Activated naive CD4-positive, alpha-beta T cell treated with anti-CD3 and anti-CD28 coated beads for 36 hours (primary cell): ENCODE measurements around the gene DCD. TPM values are rescaled to one million over a fixed set of nuclear protein-coding genes. Genes with fewer than 3 reads are reported as not detected.
A peak's percentile ranks its signal among the peaks of the same experiment; 100 is the strongest.

Source experiments
- CTCF ChIA-PET: fragments of 350-600 bp; sonication (Branson Sonifier 250); formaldehyde crosslinking; loops from one replicate; lab custom pipeline; 2021; ENCODE audit warnings: antibody characterized with exemption; lab: Charles Lee
- DNase-seq: peaks from one replicate; pipeline ENCODE4 v3.0.0-alpha.2; 2020
- H3K27ac Mint-ChIP-seq: one replicate; pipeline ENCODE4 v1.8.0; 2021; ENCODE audit warnings: mild to moderate bottlenecking, mixed read lengths
- H3K27me3 Mint-ChIP-seq: one replicate; pipeline ENCODE4 v1.8.0; 2021; ENCODE audit warnings: low read depth, mixed read lengths
- H3K36me3 Mint-ChIP-seq: one replicate; pipeline ENCODE4 v1.8.0; 2021; ENCODE audit warnings: low read depth, mixed read lengths
- H3K4me1 Mint-ChIP-seq: one replicate; pipeline ENCODE4 v1.8.0; 2021; ENCODE audit warnings: low read depth, mixed read lengths
- H3K4me3 Mint-ChIP-seq: one replicate; pipeline ENCODE4 v1.8.0; 2021; ENCODE audit warnings: mild to moderate bottlenecking, moderate library complexity, mixed read lengths
- H3K9me3 Mint-ChIP-seq: one replicate; pipeline ENCODE4 v1.8.0; 2021; ENCODE audit warnings: mixed read lengths
- intact Hi-C: fragments of 100-400 bp; cut with micrococcal nuclease; formaldehyde crosslinking; loops from one replicate; pipeline ENCODE4 v1.15.1; 2023
- total RNA-seq, 2 experiments: library from RNA; stranded (reverse); gene quantifications; one replicate each; pipeline ENCODE4 v1.2.3, GENCODE V29; 2021

The DCD gene, protein sequence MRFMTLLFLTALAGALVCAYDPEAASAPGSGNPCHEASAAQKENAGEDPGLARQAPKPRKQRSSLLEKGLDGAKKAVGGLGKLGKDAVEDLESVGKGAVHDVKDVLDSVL
- not detected for total RNA-seq

GRCh38 chr12:54648265-54648664, at the start of gene DCD:
Gene DCD (minus strand): TSS chr12:54648365. CDS start chr12:54648303, 62 bp downstream.
- Mint-ChIP-seq H3K9me3 (no peaks in the 10 kb centered on the region), H3K27me3 (peaks cover 13% of the 10 kb centered on the region), H3K27ac (no peak within 1 kb of the TSS), H3K4me1 (peaks cover 6% of the 10 kb centered on the region), H3K36me3 (no peaks in the 10 kb centered on the region), H3K4me3 (no peak within 1 kb of the TSS)
- CTCF ChIA-PET = no interaction called here
- intact Hi-C loops = no loop called here
- DNase-seq = no peak

DNA sequence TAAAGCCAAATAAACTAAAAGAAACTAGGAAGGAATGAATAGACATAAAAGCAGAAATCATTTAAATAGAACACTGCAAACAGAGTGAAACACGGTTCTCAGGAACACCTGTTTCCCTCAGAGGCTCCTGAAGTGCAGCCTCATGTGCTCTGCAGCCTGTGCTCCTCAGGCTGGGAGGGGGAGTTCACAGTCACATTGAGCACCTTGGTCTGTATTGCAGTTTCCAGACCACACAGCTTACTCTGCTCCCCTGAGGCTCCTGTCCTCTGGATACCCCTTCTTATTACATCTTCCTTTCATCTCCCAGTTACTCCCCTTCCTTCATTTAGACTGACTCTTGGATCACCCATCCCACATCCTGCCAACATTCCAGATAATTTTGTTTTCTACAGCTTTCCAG, 49.7 kb upstream of the DCD start:
- Mint-ChIP-seq H3K4me1 (no peaks in the 10 kb centered on the region), H3K27ac (no peak overlapping the region), H3K36me3 (no peaks in the 10 kb centered on the region), H3K4me3 (no peak overlapping the region), H3K27me3 (peaks cover 17% of the 10 kb centered on the region), H3K9me3 (no peaks in the 10 kb centered on the region)
- no peak for DNase-seq
- CTCF ChIA-PET = interaction anchor here (0.9 kb wide), 1 partner anchor 118 kb away, joined by 3 read pairs; no protein-coding TSS in a partner anchor
- intact Hi-C loops = no loop called here

DNA sequence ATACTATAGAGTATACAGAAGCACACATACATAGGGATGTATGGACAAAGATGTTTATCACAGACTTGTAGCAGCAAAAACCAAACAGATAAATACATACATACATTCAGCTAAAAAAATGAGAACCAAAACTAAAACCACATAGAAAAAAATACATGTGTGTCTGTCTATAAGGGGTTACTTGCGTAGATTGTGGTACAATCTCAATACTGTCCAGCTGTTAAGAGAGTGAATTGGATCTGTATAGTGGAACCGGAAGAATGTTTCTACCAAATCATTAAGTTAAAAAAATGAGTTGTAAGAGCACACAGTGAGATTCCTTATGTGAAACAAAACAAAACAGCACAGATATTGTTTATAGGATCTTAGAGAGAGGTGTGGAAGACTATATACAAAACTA, 44.2 kb upstream of the DCD start:
- no peak overlapping the region for H3K4me3 Mint-ChIP-seq
- H3K4me1 Mint-ChIP-seq = no peaks in the 10 kb centered on the region

GRCh38 chr12:54689984-54690383, 41.8 kb upstream of the DCD start:
- Mint-ChIP-seq H3K27ac (no peak overlapping the region), H3K9me3 (peaks cover 3% of the 10 kb centered on the region), H3K4me3 (no peak overlapping the region), H3K36me3 (no peaks in the 10 kb centered on the region), H3K4me1 (no peaks in the 10 kb centered on the region), H3K27me3 (peaks cover 44% of the 10 kb centered on the region)
- no peak for DNase-seq
- CTCF ChIA-PET = interaction anchor here (2.0 kb wide), 1 partner anchor 31 kb away, joined by 6 read pairs; no protein-coding TSS in a partner anchor
- intact Hi-C loops = no loop called here

More for the DNA sequence above, 44.2 kb upstream of the DCD start:
- intact Hi-C loops = no loop called here
- no peaks in the 10 kb centered on the region for H3K36me3 Mint-ChIP-seq
- DNase-seq = no peak
- peaks cover 35% of the 10 kb centered on the region for H3K27me3 Mint-ChIP-seq
- no peak overlapping the region for H3K27ac Mint-ChIP-seq
- CTCF ChIA-PET = interaction anchor here (1.1 to 1.3 kb wide), 3 partner anchors 8 to 95 kb away, joined by 3 to 4 read pairs (median 3); no protein-coding TSS in a partner anchor
- peaks cover under 1% of the 10 kb centered on the region for H3K9me3 Mint-ChIP-seq

DNA sequence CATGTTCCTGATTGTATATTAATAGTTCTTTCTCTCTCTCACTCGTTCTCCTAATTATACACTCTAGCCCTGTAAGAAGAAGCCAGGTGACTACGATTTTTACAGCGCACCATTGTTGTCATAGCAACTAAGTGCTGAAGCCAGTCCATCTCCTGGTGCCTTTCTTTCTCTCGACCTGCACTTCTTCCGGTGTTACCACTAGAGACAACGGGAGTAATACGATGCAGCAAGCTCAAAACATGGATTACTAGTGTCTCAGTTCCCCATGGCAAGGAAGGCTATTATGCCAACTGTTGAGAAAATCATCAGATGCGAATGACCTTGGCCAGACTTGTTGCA, 40.8 kb upstream of the DCD start:
- H3K4me1 Mint-ChIP-seq = no peaks in the 10 kb centered on the region
- CTCF ChIA-PET = no interaction called here
- DNase-seq = no peak
- H3K27me3 Mint-ChIP-seq = peaks cover 46% of the 10 kb centered on the region
- no peak overlapping the region for H3K4me3 Mint-ChIP-seq
- no peak overlapping the region for H3K27ac Mint-ChIP-seq
- no peaks in the 10 kb centered on the region for H3K36me3 Mint-ChIP-seq
- intact Hi-C loops = no loop called here
- peaks cover 3% of the 10 kb centered on the region for H3K9me3 Mint-ChIP-seq

DNA sequence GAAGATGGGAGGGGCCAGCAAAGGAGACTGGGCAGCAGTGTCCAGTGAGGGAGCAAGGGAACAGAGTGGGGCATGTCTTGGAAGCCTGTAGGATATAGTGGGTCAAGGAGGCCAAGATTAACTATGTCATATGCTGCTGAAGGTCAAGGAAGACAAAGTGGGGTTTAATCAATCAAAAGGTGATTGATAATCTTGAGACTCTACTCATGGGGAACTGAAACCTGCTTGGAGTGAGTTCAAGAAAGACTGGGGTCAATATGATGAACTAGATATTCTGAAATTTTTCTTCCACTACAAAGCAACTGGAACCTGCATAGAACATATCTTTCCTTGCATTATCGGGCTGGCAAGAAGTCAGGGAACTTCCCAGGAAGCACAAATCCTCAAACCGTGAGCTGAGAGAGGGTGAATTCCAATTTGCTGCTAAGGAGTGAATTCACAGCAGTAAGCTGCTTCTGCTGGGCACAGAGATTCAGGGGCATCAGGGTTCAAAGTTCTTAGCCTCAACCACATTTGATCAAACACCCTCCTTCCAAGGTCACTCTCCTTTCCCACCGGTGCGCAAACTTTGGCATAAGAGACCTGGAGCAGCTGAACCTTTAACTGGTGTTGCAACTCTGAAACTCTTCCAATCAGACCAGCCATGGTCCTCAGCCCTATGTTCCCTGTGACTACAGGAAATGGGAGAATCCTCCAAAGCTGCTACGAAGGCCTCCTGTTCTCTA, 40.3 kb upstream of the DCD start:
- Mint-ChIP-seq H3K4me1 (no peaks in the 10 kb centered on the region), H3K36me3 (no peaks in the 10 kb centered on the region), H3K27ac (no peak overlapping the region), H3K9me3 (peaks cover 3% of the 10 kb centered on the region), H3K4me3 (no peak overlapping the region), H3K27me3 (peaks cover 43% of the 10 kb centered on the region)
- no peak for DNase-seq
- CTCF ChIA-PET = no interaction called here
- intact Hi-C loops = no loop called here

DNA sequence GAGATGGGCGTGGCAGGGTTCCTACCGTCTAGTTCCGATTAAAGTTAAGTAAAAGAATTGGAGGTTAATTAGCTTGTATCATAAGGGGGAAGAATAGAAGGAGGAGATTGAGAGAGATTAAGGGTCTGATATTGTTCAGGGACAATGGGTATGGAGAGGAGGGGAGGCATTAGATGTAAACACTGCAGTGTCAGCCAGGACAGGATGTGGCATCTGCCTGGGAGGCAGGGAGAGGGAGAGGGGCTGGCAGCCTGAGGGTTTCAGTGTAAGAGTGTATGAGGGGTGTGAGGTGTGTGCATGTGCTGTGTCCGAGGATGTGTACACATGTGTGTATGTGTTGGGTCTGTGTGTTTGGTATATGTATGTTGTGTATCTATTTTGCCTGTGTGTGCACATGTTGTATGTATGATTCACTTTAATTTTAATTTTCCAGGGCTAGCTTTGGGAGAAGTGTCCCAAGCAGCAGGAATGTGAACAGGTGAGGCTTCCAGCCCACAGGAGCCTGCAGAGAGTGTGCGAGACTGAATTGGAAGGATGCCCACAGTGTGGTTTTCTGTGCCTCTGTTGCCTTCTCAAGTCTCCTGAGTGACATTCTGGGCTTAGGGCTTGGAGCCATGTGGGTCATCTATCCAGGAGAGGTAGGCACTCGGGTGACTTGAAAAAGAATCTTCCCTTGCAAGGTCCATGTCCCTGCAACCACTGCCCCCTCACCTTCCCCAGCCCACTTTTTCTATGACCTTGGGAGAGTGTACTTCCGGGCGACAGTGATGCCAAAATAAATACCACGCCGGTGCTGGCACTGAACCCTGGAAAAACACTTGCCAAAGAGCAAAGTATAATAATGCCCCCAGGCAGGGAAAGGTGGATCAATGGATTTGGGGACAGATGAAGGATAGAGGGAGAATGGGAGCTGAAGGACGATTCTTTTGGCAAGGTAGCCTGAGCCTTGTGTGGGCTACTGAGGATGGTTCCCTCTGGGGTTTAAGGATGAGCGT, 36.8 kb upstream of the DCD start:
- Mint-ChIP-seq H3K9me3 (peaks cover 3% of the 10 kb centered on the region), H3K27me3 (peaks cover 45% of the 10 kb centered on the region), H3K27ac (no peak overlapping the region), H3K36me3 (no peaks in the 10 kb centered on the region), H3K4me1 (no peaks in the 10 kb centered on the region), H3K4me3 (no peak overlapping the region)
- no peak for DNase-seq
- CTCF ChIA-PET = interaction anchor here (0.5 to 1.3 kb wide), 5 partner anchors 12 to 1027 kb away, joined by 3 to 4 read pairs (median 3); no protein-coding TSS in a partner anchor
- intact Hi-C loops = no loop called here

DNA sequence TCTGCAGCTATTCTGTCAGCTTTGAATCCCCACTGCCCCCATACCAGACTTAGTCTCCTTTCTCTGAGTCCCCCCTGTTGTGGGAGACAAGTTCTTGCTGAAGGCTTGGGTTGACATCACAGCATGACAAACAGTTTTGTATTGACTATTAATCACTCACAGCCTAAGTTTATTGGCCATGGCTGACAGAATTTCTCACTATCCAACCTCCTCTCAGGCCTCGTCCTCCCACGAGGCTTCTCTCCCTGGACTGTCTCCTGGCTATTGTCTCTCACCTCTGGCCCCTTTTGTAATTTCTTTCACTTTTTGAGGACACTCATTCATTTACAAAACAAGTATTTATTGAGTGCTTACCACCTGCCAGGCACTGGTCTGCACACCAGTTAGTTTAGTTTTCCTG, 35.2 kb upstream of the DCD start:
- Mint-ChIP-seq H3K27me3 (peaks cover 50% of the 10 kb centered on the region), H3K4me1 (no peaks in the 10 kb centered on the region), H3K36me3 (no peaks in the 10 kb centered on the region), H3K9me3 (peaks cover 3% of the 10 kb centered on the region), H3K4me3 (no peak overlapping the region), H3K27ac (no peak overlapping the region)
- CTCF ChIA-PET = interaction anchor here (0.5 to 1.1 kb wide), 3 partner anchors 19 to 42 kb away, joined by 3 read pairs; no protein-coding TSS in a partner anchor
- DNase-seq = no peak
- intact Hi-C loops = no loop called here

- H3K27me3 Mint-ChIP-seq = peaks cover 46% of the 10 kb centered on the region
- no peaks in the 10 kb centered on the region for H3K36me3 Mint-ChIP-seq
- CTCF ChIA-PET = interaction anchor here (1.1 to 1.2 kb wide), 3 partner anchors 20 to 389 kb away, joined by 3 to 4 read pairs (median 3); no protein-coding TSS in a partner anchor
- H3K9me3 Mint-ChIP-seq = peaks cover 3% of the 10 kb centered on the region
- no peak for DNase-seq
- no peaks in the 10 kb centered on the region for H3K4me1 Mint-ChIP-seq
- H3K27ac Mint-ChIP-seq = no peak overlapping the region
- H3K4me3 Mint-ChIP-seq = no peak overlapping the region
- intact Hi-C loops = no loop called here
Observed at GRCh38 chr12:54682674-54683073, 34.5 kb upstream of the DCD start.

DNA sequence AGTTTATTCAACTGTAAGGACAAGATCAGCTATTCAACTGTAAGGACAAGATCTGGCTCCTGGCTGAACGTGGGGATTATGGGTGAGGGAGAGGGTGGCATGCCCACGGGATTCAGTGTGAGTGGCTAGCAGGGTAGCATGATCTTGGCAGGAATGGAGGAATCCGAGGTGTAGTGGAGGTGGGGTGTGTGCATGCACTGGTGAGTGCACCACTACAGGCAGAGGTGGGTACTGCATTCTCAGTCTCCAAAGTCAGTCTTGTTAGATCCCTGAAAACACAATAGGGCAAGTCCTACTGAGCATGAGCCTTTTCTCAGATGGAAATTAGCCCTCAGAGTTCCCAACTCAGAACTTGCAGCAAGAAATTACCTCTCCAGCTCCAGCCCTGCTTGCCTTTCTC, 32.2 kb upstream of the DCD start:
- H3K4me1 Mint-ChIP-seq = no peaks in the 10 kb centered on the region
- H3K27ac Mint-ChIP-seq = no peak overlapping the region
- H3K27me3 Mint-ChIP-seq = peaks cover 41% of the 10 kb centered on the region
- H3K36me3 Mint-ChIP-seq = no peaks in the 10 kb centered on the region
- no peaks in the 10 kb centered on the region for H3K9me3 Mint-ChIP-seq
- no peak overlapping the region for H3K4me3 Mint-ChIP-seq
- intact Hi-C loops = no loop called here
- CTCF ChIA-PET = interaction anchor here (0.6 to 2.8 kb wide), 5 partner anchors 21 to 87 kb away, joined by 3 to 7 read pairs (median 3); no protein-coding TSS in a partner anchor
- peak; percentile 53 for DNase-seq

- H3K36me3 Mint-ChIP-seq = no peaks in the 10 kb centered on the region
- no peak overlapping the region for H3K27ac Mint-ChIP-seq
- peaks cover 26% of the 10 kb centered on the region for H3K27me3 Mint-ChIP-seq
- CTCF ChIA-PET = no interaction called here
- no peaks in the 10 kb centered on the region for H3K9me3 Mint-ChIP-seq
- intact Hi-C loops = no loop called here
- no peak for DNase-seq
- no peaks in the 10 kb centered on the region for H3K4me1 Mint-ChIP-seq
- no peak overlapping the region for H3K4me3 Mint-ChIP-seq
Observed at GRCh38 chr12:54678131-54678530, 30.0 kb upstream of the DCD start.

GRCh38 chr12:54667945-54668344, 19.8 kb upstream of the DCD start:
- H3K36me3 Mint-ChIP-seq = no peaks in the 10 kb centered on the region
- intact Hi-C loops = no loop called here
- H3K27ac Mint-ChIP-seq = no peak overlapping the region
- CTCF ChIA-PET = no interaction called here
- no peaks in the 10 kb centered on the region for H3K9me3 Mint-ChIP-seq
- no peak overlapping the region for H3K4me3 Mint-ChIP-seq
- H3K27me3 Mint-ChIP-seq = peaks cover 8% of the 10 kb centered on the region
- DNase-seq = no peak
- no peaks in the 10 kb centered on the region for H3K4me1 Mint-ChIP-seq
